Measurements from ENCODE around the gene C1QC.
A peak's percentile ranks its signal among the peaks of the same experiment; 100 is the strongest.

The C1QC gene

DNA sequence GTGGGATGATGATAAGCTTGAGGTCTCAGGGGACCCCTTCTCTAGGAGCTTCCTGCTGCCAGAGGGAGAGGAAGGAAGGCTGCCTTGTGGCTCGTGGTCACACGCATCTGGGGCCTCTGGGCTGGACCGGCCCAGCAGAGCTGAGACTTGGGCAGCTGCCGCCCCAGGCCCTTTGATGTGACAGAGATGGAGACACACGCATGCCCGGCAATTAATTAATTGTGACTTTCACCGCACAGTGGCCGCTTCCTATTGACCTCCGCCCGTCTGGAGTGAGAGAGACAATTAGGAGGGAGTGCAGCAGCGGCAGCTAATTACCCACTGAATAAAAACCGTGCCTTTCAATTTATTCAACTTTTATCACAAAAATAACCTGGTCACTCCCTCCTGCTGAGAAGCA is 23.6 kb upstream of the C1QC start:
- no peak for DNase-seq (ENCODE audit: low read depth)

DNA sequence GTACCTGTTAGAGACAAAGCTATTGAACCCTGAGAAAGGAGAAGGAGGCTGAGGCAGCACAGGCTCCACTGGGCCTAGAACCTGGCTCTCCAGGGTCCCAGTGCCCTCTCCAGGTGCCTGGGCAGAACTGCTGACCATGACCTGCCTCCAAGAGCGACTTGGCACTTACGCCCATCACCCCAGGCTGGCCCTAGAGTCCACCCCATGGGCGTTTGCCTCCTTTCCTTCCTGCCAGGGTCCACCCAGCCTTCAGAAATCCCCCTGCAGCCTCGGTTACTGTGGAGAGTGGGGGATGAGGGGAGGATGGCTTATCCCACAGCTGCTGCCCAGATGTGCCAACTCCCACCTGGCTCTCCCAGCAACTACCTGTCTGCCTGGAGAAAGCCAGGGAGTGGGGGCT is 21.7 kb upstream of the C1QC start:
- DNase-seq (ENCODE audit: low read depth): no peak

DNA sequence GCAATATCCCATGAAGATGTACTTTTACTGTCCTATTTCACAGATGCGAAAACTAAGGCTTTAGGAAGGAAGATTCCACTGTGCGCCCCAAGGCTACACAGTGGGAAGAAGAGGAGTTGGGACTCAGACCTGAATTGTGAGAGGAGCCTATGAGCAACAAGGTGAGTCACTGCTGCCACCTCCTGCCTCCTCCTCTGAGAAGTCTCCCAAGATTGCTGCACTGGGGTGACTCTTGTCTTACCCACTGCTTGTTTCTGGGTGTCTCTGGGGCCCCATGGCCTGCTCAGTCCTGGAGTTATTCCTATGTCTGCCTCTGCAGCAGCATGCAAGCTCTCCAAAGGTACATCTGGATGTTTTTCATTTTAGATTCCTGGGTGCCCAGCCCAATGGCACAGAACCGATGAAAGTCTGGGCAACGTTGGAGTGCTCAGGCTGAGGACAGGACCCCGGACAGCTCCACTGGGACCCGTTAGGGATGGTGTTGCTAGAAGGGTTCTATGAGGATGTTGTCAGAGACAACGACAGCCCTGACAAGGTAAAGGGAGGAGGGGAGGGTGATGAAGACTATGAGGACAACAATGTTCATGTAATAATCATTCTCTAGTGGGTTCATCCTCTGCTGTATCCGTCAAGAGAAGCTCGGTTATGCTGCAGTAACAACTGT is 18.0 kb upstream of the C1QC start:
- DNase-seq (ENCODE audit: low read depth): no peak

DNA sequence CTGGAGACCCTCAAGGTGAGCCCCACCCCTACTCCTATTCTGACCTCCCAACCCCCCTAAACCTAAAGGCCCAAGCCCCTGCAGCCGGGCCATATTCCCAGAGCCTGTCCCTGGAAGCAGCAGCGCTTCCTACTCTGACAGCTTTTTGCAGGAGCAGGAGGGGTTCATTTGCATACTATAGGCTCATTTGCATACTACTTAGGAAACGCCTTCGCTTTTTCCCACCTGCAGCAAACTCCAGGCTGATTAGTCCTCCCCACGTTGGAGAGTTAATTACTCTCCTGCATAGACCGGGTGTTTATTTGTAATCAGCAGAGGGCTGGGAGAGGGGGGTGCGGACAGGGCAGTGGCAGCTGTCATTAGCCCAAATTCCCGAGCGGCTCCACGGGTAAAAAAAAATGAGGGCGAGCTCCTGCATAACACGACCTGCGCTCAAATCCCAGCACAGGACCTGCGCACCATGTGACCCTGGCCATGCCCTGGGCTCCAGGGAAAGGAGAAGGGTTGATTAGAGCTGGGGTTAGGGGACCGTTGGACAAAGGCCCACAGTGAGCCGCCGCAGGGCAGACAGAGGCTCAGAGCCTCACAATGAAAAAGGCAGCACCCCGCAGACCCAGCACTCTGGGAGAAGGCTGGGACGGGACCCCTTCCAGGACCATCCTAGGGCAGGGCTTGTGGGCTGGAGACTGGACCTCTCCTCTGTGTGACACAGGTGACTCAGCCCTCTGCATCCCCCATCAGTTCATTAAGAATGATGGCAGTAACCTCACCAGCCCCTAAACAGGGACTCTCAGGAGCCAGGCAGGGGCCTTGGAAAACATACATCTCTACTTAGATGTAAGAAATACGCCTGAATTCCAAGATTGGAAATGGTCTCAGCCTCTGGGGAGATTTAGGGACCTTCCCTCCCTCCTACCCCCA is 16.9 kb upstream of the C1QC start:
- DNase-seq (ENCODE audit: low read depth): no peak

DNA sequence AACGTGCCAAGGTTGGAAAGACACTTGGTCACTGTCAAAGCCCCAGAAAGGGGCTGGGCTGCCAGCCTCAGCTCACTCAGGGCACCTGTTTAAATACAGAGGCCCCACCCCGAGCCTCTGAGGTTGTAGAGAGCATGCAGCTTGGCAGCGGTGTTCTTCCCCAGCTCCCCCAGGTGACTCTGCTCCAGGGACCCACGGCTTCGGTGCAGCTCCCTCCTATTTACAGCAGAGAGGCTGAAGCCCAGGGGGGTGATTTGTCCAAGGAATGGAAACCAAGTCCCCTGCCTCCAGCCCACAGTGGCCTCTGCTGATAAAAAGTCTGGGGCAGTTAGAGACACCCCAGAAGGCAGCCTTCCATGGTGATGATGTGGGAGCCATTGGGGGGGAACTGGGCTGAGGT is 16.1 kb upstream of the C1QC start:
- no peak for DNase-seq (ENCODE audit: low read depth)

DNA sequence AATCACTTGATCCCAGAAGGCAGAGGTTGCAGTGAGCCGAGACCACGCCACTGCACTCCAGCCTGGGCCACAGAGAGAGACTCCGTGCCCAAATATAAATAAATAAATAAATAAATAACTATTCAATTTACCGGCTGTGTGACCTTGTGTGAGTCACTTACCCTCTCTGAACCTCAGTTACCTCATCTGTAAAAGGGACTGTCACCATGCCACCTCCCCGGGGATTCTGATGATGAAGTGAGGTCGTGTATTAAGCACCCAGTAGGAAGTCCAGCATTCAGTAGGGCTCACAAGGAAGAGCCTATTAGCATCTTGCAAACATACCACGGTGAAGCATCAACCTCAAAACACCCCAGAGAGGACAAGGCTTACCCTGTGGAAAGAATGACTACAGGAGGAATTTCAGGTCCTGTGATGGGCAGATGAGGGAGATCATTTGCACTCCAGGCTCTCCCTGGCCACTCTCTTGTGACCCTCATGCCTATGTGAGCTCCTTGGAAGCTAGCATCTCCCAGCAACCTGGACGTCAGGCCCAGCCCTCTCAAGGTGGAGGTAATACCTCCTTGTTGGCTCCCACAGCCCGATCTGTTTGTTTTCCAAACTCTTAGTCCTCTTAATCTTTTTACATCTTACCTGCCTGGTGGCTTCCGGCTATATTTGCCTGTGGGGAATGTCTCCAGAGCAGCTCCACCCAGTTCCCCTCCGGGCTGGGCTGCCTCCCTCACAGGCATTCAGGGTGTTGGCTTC is 14.6 kb upstream of the C1QC start:
- no peak for DNase-seq (ENCODE audit: low read depth)

DNA sequence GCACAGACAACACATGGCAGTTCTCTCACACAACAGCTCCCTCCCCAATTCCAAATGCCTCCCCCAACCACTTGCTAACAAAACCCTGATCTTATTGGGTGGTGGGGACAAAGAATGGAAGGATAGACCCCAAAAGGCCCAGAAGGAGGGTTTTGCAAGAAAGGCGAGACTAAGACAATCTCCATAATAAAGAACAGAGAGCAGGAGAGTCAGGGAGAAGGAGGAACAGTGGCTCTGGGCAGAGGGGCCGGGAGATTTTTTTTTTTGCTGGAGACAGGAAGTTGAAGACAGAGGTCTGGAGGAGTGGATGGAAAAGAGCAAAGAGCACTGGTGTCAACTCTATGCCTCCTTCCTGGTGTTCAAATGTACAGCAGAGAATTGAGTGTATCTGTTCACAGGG is 13.5 kb upstream of the C1QC start:
- DNase-seq (ENCODE audit: low read depth): no peak

DNA sequence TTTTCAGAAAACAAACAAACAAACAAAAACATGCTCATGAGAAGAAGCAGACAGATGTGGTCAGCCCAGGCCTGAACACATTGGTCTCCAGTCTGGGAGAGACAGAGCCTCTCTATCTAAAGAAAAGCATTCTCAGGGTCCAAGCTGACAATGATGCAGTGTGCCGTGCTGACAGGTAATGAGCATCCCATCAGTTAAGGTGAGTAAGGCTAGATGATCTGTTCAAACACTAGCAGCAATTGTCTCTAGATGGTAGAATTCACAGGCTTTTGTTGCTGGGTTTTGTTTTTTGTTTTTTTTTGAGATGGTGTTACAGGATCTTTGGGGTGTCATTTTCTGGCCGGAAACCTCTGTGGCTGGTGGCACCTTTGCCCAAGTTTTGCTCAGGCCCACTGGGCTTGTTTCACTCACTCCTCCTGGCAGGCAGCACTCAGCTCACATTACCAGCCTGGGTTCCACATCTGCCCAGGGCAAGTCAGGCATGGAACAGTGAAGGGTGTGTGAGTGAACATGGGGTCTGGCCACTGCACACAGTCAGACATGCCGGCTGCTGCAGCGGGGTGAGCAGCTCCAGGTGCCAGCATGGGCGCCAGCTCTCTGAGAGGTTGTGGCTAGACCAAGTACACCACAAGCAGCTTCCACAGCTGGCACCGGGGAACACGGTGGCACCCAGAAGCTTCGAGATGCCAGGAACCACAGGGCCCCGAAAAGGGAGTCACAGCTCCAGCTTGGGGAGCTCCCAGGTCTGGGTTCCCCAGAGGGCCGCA is 9.6 kb upstream of the C1QC start:
- DNase-seq (ENCODE audit: low read depth): no peak

DNA sequence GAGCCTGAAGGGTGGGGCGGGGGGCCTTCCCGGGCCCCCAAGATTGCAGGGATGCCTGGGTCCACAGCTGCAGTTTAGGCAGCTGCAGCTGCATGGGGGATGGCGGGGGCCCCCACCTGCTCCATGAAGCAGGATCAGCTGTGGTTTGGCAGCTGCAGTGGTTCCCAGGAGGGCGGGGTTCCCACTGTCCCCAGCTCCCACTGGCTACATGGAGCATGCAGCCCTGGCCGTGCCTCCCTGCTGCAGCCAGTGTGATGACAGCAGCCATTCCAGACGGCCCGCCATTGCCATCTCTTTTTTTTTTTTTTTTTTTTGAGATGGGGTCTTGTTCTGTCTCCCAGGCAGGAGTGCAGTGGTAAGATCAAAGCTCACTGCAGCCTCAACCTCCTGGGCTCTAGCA is 8.0 kb upstream of the C1QC start:
- DNase-seq (ENCODE audit: low read depth): no peak

DNA sequence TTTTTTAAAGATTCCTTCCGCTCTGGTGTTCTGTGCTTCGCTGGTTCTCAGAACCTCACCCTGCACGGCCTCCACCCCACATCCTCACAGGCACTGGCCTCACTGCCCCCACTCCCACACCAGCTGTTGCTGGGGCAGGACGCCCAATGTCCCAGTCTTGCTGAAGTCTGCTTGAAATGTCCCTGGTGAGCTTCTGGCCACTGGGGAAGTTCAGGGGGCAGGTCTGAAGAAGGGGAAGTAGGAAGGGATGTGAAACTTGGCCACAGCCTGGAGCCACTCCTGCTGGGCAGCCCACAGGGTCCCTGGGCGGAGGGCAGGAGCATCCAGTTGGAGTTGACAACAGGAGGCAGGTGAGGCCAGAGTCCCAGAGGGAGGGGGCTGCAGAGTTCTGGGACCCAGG is 7.1 kb upstream of the C1QC start, which contains the start of gene C1QA:
Gene C1QA (plus strand): TSS at position 276 of the 400 bp plus-strand sequence. CDS start 989 bp downstream, outside the sequence.
- no peak for DNase-seq (ENCODE audit: low read depth)

DNA sequence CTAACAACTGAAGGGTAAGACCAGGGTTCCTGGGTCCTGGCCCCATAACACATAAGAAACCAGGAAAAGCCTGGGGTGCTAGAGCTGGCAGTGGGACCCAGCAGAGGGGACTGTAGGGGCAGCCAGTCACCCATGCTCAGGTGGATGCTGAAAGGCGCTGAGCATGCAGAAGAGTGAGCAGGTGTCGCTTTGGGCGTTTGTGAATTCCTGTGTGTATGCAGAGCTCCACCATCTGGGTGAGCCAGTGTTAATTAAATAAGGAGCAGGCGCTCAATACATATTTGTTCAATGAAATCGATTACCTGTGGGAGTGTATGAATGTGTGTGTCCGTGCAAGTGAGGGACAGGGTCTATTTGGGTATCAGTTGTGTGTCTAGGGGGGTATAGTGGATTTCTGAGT is 6.5 kb upstream of the C1QC start:
- DNase-seq (ENCODE audit: low read depth): no peak

DNA sequence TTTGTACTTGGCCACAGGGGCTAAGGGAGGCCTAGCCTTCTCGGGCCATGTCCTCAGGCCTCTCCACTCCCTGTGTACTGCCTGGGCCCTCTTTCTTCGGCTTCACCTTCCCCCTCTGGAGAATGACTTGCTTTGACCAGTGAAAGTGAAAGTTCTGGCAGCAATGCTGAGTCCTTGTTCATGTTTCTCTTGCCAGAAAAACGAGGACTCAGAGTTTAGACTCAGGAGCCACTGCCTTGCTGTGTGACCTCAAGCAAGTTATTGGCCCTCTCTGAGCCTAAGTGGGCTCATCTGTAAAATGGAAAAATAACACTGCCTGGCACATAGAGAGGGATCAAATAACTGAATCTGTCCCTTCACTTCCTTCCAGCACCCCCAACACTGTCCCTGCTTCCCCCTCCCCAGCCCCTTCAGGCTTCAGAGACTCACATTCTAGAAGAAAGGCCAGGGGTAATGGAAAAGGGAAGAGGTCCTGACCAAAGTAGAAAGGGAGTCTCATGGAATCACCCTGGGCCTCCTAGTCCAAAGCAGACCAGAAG is 5.5 kb upstream of the C1QC start:
- DNase-seq (ENCODE audit: low read depth): no peak

DNA sequence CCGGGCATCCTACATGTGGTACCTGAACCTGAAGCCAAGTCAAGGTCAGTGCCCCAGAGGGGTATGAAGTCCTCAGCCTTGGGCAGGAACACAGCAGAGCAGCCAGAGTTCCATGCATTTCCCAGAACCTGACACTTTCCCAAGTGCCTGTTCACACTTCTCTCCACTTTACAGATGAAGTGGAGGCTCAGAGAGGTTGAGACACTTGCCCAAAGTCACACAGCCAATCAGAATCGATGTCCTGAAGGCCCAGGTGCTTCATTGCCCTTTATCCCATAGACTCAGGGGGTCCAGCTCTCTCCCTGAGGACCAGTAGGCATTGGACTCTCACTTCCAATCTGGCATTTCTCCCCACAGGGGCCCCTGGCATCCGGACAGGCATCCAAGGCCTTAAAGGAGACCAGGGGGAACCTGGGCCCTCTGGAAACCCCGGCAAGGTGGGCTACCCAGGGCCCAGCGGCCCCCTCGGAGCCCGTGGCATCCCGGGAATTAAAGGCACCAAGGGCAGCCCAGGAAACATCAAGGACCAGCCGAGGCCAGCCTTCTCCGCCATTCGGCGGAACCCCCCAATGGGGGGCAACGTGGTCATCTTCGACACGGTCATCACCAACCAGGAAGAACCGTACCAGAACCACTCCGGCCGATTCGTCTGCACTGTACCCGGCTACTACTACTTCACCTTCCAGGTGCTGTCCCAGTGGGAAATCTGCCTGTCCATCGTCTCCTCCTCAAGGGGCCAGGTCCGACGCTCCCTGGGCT is 4.8 kb upstream of the C1QC start:
- no peak for DNase-seq (ENCODE audit: low read depth)

DNA sequence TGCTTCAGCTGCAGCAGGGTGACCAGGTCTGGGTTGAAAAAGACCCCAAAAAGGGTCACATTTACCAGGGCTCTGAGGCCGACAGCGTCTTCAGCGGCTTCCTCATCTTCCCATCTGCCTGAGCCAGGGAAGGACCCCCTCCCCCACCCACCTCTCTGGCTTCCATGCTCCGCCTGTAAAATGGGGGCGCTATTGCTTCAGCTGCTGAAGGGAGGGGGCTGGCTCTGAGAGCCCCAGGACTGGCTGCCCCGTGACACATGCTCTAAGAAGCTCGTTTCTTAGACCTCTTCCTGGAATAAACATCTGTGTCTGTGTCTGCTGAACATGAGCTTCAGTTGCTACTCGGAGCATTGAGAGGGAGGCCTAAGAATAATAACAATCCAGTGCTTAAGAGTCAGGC is 4.1 kb upstream of the C1QC start:
- DNase-seq (ENCODE audit: low read depth): no peak

DNA sequence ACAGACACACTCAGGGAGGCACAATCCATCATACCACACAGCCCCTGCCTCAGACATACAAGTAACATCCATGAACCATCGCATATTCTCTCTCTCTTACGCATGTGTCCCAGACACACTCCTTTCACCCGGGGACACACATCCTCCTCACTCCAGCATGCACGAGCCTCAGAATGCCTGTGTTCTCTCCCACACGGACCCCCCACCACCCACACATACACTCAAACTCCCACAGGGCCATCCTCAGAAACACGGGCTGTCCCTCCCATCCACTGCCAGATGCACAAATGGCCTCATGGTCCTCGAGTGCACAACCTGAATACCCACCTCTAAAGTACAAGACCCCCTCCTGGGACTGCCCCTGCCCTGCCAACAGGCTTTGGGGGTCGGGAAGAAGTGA is 2.2 kb upstream of the C1QC start:
- no peak for DNase-seq (ENCODE audit: low read depth)

DNA sequence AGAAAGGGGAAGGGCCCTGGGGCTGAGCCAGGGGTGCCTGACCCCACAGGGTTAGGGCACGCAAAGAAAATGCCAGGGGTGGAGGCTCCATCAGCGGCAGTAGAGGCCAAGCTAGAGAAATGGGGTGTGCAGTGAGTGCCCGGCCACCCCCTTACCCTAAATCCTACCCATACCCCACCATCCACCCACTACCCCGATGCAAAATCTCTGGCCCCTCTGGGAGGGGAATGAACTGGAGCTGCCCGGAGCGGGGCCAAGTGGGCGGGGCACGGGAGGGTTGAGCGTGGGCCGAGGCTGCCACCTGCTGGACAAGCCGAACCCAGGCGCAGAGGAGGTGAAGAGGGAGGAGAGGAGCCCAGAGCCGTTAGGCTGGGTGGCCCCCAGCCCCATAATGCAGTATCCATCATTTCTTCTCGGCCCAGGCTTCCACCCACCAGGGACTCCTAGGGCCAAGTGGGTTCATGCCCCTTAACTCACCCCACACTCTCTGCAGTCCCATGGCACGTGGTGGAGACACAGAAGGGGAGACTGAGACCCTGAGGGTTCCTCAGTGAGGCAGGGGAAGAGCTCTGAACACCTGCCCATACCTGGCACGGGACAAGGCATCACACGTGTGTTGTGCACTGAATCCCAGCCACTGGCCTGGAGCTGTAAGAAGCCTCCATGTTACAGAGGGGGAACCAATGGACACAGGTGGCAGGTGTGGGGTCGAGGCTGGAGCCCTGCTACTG is 1.4 kb upstream of the C1QC start:
- peak; percentile 50 for DNase-seq (ENCODE audit: low read depth)

DNA sequence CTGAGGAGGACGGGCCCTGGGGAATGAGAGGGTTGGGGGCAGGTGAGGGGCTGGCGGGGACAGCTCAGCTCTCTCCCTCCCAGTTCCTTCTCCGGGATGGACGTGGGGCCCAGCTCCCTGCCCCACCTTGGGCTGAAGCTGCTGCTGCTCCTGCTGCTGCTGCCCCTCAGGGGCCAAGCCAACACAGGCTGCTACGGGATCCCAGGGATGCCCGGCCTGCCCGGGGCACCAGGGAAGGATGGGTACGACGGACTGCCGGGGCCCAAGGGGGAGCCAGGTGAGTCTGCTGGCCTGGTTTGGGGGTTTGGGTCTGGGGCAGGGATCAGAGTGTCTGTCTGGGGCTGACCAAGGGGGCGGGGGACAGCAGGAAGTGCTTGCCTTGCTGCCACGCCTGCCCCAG is 495 bp downstream of the C1QC start:
- no peak for DNase-seq (ENCODE audit: low read depth)

DNA sequence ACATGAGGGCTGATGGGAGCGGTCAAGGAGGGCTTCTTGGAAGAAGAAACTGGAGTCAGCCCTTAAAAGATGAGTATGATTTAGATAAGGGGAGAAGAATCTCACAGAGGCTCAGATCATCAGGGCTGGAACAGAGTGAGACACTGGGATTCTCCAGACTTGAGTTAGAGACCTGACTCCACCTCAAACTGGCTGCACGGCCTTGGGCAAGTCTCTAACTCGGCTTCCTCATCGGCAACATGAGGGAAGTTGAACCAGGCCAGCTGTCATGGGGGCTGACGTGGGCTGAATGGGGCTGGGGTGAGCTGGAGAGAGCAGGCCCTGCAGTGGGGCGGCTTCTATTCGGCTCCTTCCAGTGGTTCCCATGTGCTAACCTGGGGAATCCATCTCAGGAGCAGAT is 2.5 kb downstream of the C1QC start:
- no peak for DNase-seq (ENCODE audit: low read depth)

DNA sequence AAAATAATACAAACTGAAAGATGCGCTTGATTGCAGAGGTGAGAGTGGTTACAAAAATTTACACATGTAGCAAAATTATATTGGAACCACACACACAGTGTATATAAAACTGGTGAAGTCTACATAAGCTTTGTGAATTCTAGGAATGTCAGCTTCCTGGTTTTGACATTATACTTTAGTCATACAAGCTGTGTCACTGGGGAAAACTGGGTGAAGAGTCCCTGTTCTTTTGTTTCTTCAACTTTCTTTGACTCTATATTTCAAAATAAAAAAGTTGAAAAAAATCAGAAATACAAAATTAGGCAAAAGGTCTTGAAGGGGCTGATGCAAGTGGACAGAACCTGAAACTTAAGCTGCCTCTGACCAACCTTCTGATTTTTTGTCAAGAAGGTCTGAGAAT is 3.0 kb downstream of the C1QC start:
- no peak for DNase-seq (ENCODE audit: low read depth)

DNA sequence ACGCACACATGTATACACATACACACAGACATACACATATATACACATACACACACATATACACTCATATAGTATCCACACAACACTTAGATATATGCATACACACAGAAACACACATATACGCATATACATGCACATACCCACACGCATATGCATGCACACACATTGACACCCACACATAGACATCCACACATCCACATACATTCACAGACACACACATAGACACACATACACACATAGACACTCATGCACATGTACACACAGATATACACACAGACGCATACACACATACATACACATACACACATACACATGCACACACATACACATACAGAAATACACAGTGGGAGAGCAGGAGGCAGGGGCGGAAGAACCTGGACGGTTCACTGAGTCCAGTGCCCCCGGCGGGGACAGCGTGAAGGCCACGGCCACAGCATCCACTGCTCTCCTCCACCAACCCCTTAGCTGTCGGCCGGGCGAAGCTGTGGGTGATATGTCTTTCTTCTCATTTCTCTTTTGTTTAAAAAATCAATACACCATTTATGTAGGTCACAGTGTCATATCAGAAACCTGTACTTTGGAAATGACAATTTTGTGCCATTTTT is 6.8 kb downstream of the C1QC start:
- no peak for DNase-seq (ENCODE audit: low read depth)

All from activated gamma-delta T cell treated with anti-CD3 and anti-CD28 coated beads, Interleukin-2, amount 50 U/mL, for 16 hours (primary cell).